Erythroblast (primary cell): ENCODE results near the gene ZNF385A.

Experiments
- DNase-seq, 2 experiments: peaks; one replicate each; lab custom pipeline; 2025; lab: John Stamatoyannopoulos, UW
- GATA1 ChIP-seq: IDR thresholded peaks from 2 replicates; pipeline ENCODE4 v1.6.1; 2011; ENCODE audit warnings: low read depth, mild to moderate bottlenecking, control low read depth, low read length, moderate library complexity
- POLR2A ChIP-seq: IDR thresholded peaks from 2 replicates; pipeline ENCODE4 v1.6.1; 2011; ENCODE audit warnings: mild to moderate bottlenecking, low read length

ZNF385A gene

GRCh38 chr12:54369597-54370131, 14.9 kb downstream of the ZNF385A start:
- TF ChIP-seq POLR2A, result no peak
- TF ChIP-seq GATA1, result no peak
- no peak for DNase-seq

GRCh38 chr12:54368709-54369596, 15.6 kb downstream of the ZNF385A start:
- peak; percentile 85 to 92 for DNase-seq
- TF ChIP-seq GATA1 (no peak), POLR2A (no peak)

- DNase-seq, result no peak
- TF ChIP-seq POLR2A (no peak), GATA1 (no peak)
Measured at GRCh38 chr12:54368025-54368708, 16.4 kb downstream of the ZNF385A start.

- TF ChIP-seq GATA1, result no peak
- TF ChIP-seq POLR2A, result no peak
- DNase-seq, result no peak
Measured at GRCh38 chr12:54364413-54364812, 20.1 kb downstream of the ZNF385A start, which contains the start of gene GPR84. GPR84 (minus strand) TSS chr12:54364486; CDS start chr12:54363851, 635 bp downstream.

- DNase-seq, result no peak
- TF ChIP-seq POLR2A (no peak), GATA1 (no peak)
Measured at GRCh38 chr12:54363618-54364017, 20.9 kb downstream of the ZNF385A start.

- TF ChIP-seq POLR2A (no peak), GATA1 (no peak)
- no peak for DNase-seq
Measured at GRCh38 chr12:54363047-54363446, 21.5 kb downstream of the ZNF385A start.

- peak; percentile 66 to 85 for DNase-seq
- TF ChIP-seq GATA1 (no peak), POLR2A (no peak)
Measured at GRCh38 chr12:54360717-54361456, 23.6 kb downstream of the ZNF385A start.

- TF ChIP-seq GATA1 (no peak), POLR2A (no peak)
- DNase-seq, result no peak
Measured at GRCh38 chr12:54359762-54360351, 24.7 kb downstream of the ZNF385A start.

- TF ChIP-seq POLR2A (no peak), GATA1 (no peak)
- peak; percentile 92 for DNase-seq
Measured at GRCh38 chr12:54358945-54359761, 25.4 kb downstream of the ZNF385A start.

GRCh38 chr12:54358191-54358944, 26.2 kb downstream of the ZNF385A start:
- TF ChIP-seq POLR2A (peak; percentile 41), GATA1 (no peak)
- DNase-seq, result no peak

- TF ChIP-seq POLR2A (no peak), GATA1 (no peak)
- DNase-seq, result no peak
Measured at GRCh38 chr12:54357506-54358190, 26.9 kb downstream of the ZNF385A start.

- TF ChIP-seq POLR2A, result no peak
- TF ChIP-seq GATA1, result no peak
- no peak for DNase-seq
Measured at GRCh38 chr12:54356951-54357356, 27.6 kb downstream of the ZNF385A start.
